Measurements from ENCODE around the gene ABCG5. TPM values are rescaled to one million over a fixed set of nuclear protein-coding genes. Genes with fewer than 3 reads are reported as not detected.

ABCG5 gene
- total RNA-seq, 2 donors from 2014 or later, result not detected

GRCh38 chr2:43796206-43796605, 42.4 kb downstream of the ABCG5 start:
- H3K36me3 Mint-ChIP-seq (ENCODE audit: low read depth), result peaks cover 4% of the 10 kb centered on the region
- H3K27ac Mint-ChIP-seq, result no peak overlapping the region
- H3K4me1 Mint-ChIP-seq, result no peaks in the 10 kb centered on the region
- no peak overlapping the region for H3K27ac ChIP-seq (ENCODE audit: low read depth, low read length)
- peaks cover 14% of the 10 kb centered on the region for H3K36me3 ChIP-seq (ENCODE audit: control insufficient read depth, insufficient read depth, low read length)
- H3K27me3 Mint-ChIP-seq (ENCODE audit: insufficient read depth), result no peaks in the 10 kb centered on the region
- DNase-seq, result no peak
- no peak for TF ChIP-seq CTCF (conservative IDR thresholded peaks at IDR 0.05)
- no peaks in the 10 kb centered on the region for H3K4me1 ChIP-seq (ENCODE audit: control insufficient read depth, insufficient read depth, low read length)
- H3K4me3 Mint-ChIP-seq, result no peak overlapping the region
- no peak overlapping the region for H3K4me3 ChIP-seq (ENCODE audit: low read length)
- no peak overlapping the region for H3K9ac ChIP-seq (ENCODE audit: extremely low read depth, low read length, poor library complexity, severe bottlenecking)
- H3K27me3 ChIP-seq (ENCODE audit: control insufficient read depth, insufficient read depth, low read length, poor library complexity, severe bottlenecking), result no peaks in the 10 kb centered on the region
- H3K9me3 ChIP-seq (ENCODE audit: control insufficient read depth, low read length), result no peaks in the 10 kb centered on the region
- no peaks in the 10 kb centered on the region for H3K9me3 Mint-ChIP-seq
- 67 to 80% methylated on average over 1 of the region's 1 CpG for WGBS, 2 experiments (ENCODE audit: insufficient coverage in 1 of 2, insufficient read length in 1 of 2)

GRCh38 chr2:43794956-43795355, 43.7 kb downstream of the ABCG5 start:
- no peaks in the 10 kb centered on the region for H3K9me3 Mint-ChIP-seq
- Histone ChIP-seq H3K27me3 (ENCODE audit: control insufficient read depth, insufficient read depth, low read length, poor library complexity, severe bottlenecking) (no peaks in the 10 kb centered on the region), H3K9ac (ENCODE audit: extremely low read depth, low read length, poor library complexity, severe bottlenecking) (no peak overlapping the region), H3K36me3 (ENCODE audit: control insufficient read depth, insufficient read depth, low read length) (peaks cover 14% of the 10 kb centered on the region), H3K27ac (ENCODE audit: low read depth, low read length) (no peak overlapping the region), H3K4me1 (ENCODE audit: control insufficient read depth, insufficient read depth, low read length) (no peaks in the 10 kb centered on the region), H3K4me3 (ENCODE audit: low read length) (no peak overlapping the region), H3K9me3 (ENCODE audit: control insufficient read depth, low read length) (no peaks in the 10 kb centered on the region)
- no peaks in the 10 kb centered on the region for H3K4me1 Mint-ChIP-seq
- H3K27me3 Mint-ChIP-seq (ENCODE audit: insufficient read depth), result no peaks in the 10 kb centered on the region
- 97 to 100% methylated on average over 3 to 8 of the region's 9 CpGs for WGBS, 2 experiments (ENCODE audit: insufficient coverage in 1 of 2, insufficient read length in 1 of 2)
- no peak for TF ChIP-seq CTCF (conservative IDR thresholded peaks at IDR 0.05)
- H3K36me3 Mint-ChIP-seq (ENCODE audit: low read depth), result peaks cover 6% of the 10 kb centered on the region
- H3K4me3 Mint-ChIP-seq, result no peak overlapping the region
- H3K27ac Mint-ChIP-seq, result no peak overlapping the region
- no peak for DNase-seq

- peaks cover 19% of the 10 kb centered on the region for H3K36me3 ChIP-seq (ENCODE audit: control insufficient read depth, insufficient read depth, low read length)
- WGBS, 2 experiments (ENCODE audit: insufficient coverage in 1 of 2, insufficient read length in 1 of 2), result 86 to 90% methylated on average over 3 of the region's 3 CpGs
- H3K27ac ChIP-seq (ENCODE audit: low read depth, low read length), result no peak overlapping the region
- Mint-ChIP-seq H3K9me3 (no peaks in the 10 kb centered on the region), H3K27ac (no peak overlapping the region), H3K36me3 (ENCODE audit: low read depth) (peaks cover 6% of the 10 kb centered on the region), H3K4me1 (no peaks in the 10 kb centered on the region), H3K27me3 (ENCODE audit: insufficient read depth) (no peaks in the 10 kb centered on the region), H3K4me3 (no peak overlapping the region)
- H3K27me3 ChIP-seq (ENCODE audit: control insufficient read depth, insufficient read depth, low read length, poor library complexity, severe bottlenecking), result no peaks in the 10 kb centered on the region
- H3K9ac ChIP-seq (ENCODE audit: extremely low read depth, low read length, poor library complexity, severe bottlenecking), result no peak overlapping the region
- H3K9me3 ChIP-seq (ENCODE audit: control insufficient read depth, low read length), result no peaks in the 10 kb centered on the region
- no peaks in the 10 kb centered on the region for H3K4me1 ChIP-seq (ENCODE audit: control insufficient read depth, insufficient read depth, low read length)
- DNase-seq, result no peak
- no peak overlapping the region for H3K4me3 ChIP-seq (ENCODE audit: low read length)
- no peak for TF ChIP-seq CTCF (conservative IDR thresholded peaks at IDR 0.05)
These were observed 46.0 kb downstream of the ABCG5 start for GRCh38 chr2:43792653-43793052.
